HEK293T (cell line): ENCODE measurements around the gene SCUBE1.

ENCODE experiments used
- BHLHE40 ChIP-seq: fragments of 450-650 bp; IDR thresholded peaks from 2 replicates; pipeline ENCODE4 v1.6.1; 2016; ENCODE audit warnings: mild to moderate bottlenecking, moderate library complexity, borderline replicate concordance
- FOXA1 ChIP-seq: fragments of 450-650 bp; IDR thresholded peaks from 2 replicates; pipeline ENCODE4 v1.6.1; 2016; ENCODE audit warnings: mild to moderate bottlenecking
- FOXM1 ChIP-seq: fragments of 450-650 bp; IDR thresholded peaks from 2 replicates; pipeline ENCODE4 v1.6.1; 2017; ENCODE audit warnings: mild to moderate bottlenecking, borderline replicate concordance
- HDGF ChIP-seq: fragments of 450-650 bp; IDR thresholded peaks from 2 replicates; pipeline ENCODE4 v1.6.1; 2017; ENCODE audit warnings: antibody characterized with exemption, borderline replicate concordance
- NFRKB ChIP-seq: fragments of 450-650 bp; IDR thresholded peaks from 2 replicates; pipeline ENCODE4 v1.6.1; 2016; ENCODE audit warnings: mild to moderate bottlenecking, moderate library complexity
- SP1 ChIP-seq: fragments of 450-650 bp; IDR thresholded peaks from 2 replicates; pipeline ENCODE4 v1.6.1; 2017
- SUZ12 ChIP-seq: fragments of 450-650 bp; IDR thresholded peaks from 2 replicates; pipeline ENCODE4 v1.6.1; 2016; ENCODE audit warnings: mild to moderate bottlenecking
- TARDBP ChIP-seq: fragments of 450-650 bp; IDR thresholded peaks from 2 replicates; pipeline ENCODE4 v1.6.1; 2016
- ZNF384 ChIP-seq: fragments of 450-650 bp; IDR thresholded peaks from 2 replicates; pipeline ENCODE4 v1.6.1; 2016
- TF ChIP-seq, protein P1 (sequence below): fragments of 450-650 bp; IDR thresholded peaks from 2 replicates; pipeline ENCODE4 v1.6.1; 2016

GRCh38 chr22:43252319-43252718 is 90.9 kb downstream of the SCUBE1 start:
- TF ChIP-seq HDGF = no peak
- TF ChIP-seq BHLHE40 = no peak
- TF ChIP-seq, protein P1, sequence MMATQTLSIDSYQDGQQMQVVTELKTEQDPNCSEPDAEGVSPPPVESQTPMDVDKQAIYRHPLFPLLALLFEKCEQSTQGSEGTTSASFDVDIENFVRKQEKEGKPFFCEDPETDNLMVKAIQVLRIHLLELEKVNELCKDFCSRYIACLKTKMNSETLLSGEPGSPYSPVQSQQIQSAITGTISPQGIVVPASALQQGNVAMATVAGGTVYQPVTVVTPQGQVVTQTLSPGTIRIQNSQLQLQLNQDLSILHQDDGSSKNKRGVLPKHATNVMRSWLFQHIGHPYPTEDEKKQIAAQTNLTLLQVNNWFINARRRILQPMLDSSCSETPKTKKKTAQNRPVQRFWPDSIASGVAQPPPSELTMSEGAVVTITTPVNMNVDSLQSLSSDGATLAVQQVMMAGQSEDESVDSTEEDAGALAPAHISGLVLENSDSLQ = no peak
- no peak for TF ChIP-seq SUZ12
- no peak for TF ChIP-seq FOXA1
- no peak for TF ChIP-seq TARDBP
- TF ChIP-seq SP1 = no peak
- no peak for TF ChIP-seq FOXM1
- no peak for TF ChIP-seq NFRKB
- TF ChIP-seq ZNF384 = no peak
